ENCODE results near the gene C4orf50.

- TF ChIP-seq YY1 (IDR thresholded peaks at IDR 0.05) (no peak), ATF3 (IDR thresholded peaks at IDR 0.05) (no peak), TAF1 (conservative IDR thresholded peaks at IDR 0.05) (no peak), HNF4A (conservative IDR thresholded peaks at IDR 0.05) (no peak), RAD21 (IDR thresholded peaks at IDR 0.05) (no peak), REST (IDR thresholded peaks at IDR 0.05) (no peak), FOXA1 (IDR thresholded peaks at IDR 0.05) (no peak), SP1 (IDR thresholded peaks at IDR 0.05) (no peak), GABPA (IDR thresholded peaks at IDR 0.05 in 1 of 2, conservative IDR thresholded peaks at IDR 0.05 in 1 of 2) (no peak), NR2F2 (IDR thresholded peaks at IDR 0.05) (no peak), EGR1 (IDR thresholded peaks at IDR 0.05; ENCODE audit: low read depth in 2 of 2) (no peak)
- TF ChIP-seq, protein P1, sequence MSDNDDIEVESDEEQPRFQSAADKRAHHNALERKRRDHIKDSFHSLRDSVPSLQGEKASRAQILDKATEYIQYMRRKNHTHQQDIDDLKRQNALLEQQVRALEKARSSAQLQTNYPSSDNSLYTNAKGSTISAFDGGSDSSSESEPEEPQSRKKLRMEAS (IDR thresholded peaks at IDR 0.05): no peak
- TF ChIP-seq, protein P2, sequence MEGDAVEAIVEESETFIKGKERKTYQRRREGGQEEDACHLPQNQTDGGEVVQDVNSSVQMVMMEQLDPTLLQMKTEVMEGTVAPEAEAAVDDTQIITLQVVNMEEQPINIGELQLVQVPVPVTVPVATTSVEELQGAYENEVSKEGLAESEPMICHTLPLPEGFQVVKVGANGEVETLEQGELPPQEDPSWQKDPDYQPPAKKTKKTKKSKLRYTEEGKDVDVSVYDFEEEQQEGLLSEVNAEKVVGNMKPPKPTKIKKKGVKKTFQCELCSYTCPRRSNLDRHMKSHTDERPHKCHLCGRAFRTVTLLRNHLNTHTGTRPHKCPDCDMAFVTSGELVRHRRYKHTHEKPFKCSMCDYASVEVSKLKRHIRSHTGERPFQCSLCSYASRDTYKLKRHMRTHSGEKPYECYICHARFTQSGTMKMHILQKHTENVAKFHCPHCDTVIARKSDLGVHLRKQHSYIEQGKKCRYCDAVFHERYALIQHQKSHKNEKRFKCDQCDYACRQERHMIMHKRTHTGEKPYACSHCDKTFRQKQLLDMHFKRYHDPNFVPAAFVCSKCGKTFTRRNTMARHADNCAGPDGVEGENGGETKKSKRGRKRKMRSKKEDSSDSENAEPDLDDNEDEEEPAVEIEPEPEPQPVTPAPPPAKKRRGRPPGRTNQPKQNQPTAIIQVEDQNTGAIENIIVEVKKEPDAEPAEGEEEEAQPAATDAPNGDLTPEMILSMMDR (IDR thresholded peaks at IDR 0.05; ENCODE audit: low read depth, low read length, missing input control): no peak
Observed at GRCh38 chr4:5993876-5994811, 24.1 kb downstream of the C4orf50 start.
